ENCODE measurements around the gene WDR5.

The WDR5 gene

GRCh38 chr9:134158753-134159392, 23.0 kb downstream of the WDR5 start:
- DNase-seq (ENCODE audit: low read depth in 2 of 2): no peak

- no peak for DNase-seq (ENCODE audit: low read depth in 2 of 2)
These were observed 23.8 kb downstream of the WDR5 start for GRCh38 chr9:134159566-134160245.

GRCh38 chr9:134161647-134162046, 25.8 kb downstream of the WDR5 start:
- no peak for DNase-seq (ENCODE audit: low read depth in 2 of 2)

- no peak for DNase-seq (ENCODE audit: low read depth in 2 of 2)
These were observed 26.4 kb downstream of the WDR5 start for GRCh38 chr9:134162212-134162775.

- DNase-seq (ENCODE audit: low read depth in 2 of 2): no peak
These were observed 27.1 kb downstream of the WDR5 start for GRCh38 chr9:134162926-134163370.

GRCh38 chr9:134163371-134164196, 27.7 kb downstream of the WDR5 start:
- peak; percentile 42 to 43 for DNase-seq (ENCODE audit: low read depth in 2 of 2)

GRCh38 chr9:134164879-134165278, 29.0 kb downstream of the WDR5 start:
- DNase-seq (ENCODE audit: low read depth in 2 of 2): no peak

- no peak for DNase-seq (ENCODE audit: low read depth in 2 of 2)
These were observed 29.8 kb downstream of the WDR5 start for GRCh38 chr9:134165357-134166315.

- no peak for DNase-seq (ENCODE audit: low read depth in 2 of 2)
These were observed 30.5 kb downstream of the WDR5 start for GRCh38 chr9:134166374-134166773.

- no peak for DNase-seq (ENCODE audit: low read depth in 2 of 2)
These were observed 31.6 kb downstream of the WDR5 start for GRCh38 chr9:134167530-134167931.

GRCh38 chr9:134168757-134169550, 33.1 kb downstream of the WDR5 start:
- no peak for DNase-seq (ENCODE audit: low read depth in 2 of 2)

GRCh38 chr9:134169724-134170401, 34.0 kb downstream of the WDR5 start:
- DNase-seq (ENCODE audit: low read depth in 2 of 2): no peak

GRCh38 chr9:134170532-134171315, 34.8 kb downstream of the WDR5 start:
- DNase-seq (ENCODE audit: low read depth in 2 of 2): no peak

- no peak for DNase-seq (ENCODE audit: low read depth in 2 of 2)
These were observed 35.7 kb downstream of the WDR5 start for GRCh38 chr9:134171316-134172197.

GRCh38 chr9:134172198-134173126, 36.6 kb downstream of the WDR5 start:
- no peak for DNase-seq (ENCODE audit: low read depth in 2 of 2)

GRCh38 chr9:134173127-134174072, 37.5 kb downstream of the WDR5 start:
- no peak for DNase-seq (ENCODE audit: low read depth in 2 of 2)
